Measurements from ENCODE around the gene RIMS4. TPM values are rescaled to one million over a fixed set of nuclear protein-coding genes. Genes with fewer than 3 reads are reported as not detected.

RIMS4 gene
- total and polyA plus RNA-seq, 9 of the 15 experiments (the other 6 are each of a cell fraction or from before 2014, with no cell fraction given): 0.04 TPM; not detected in 8

- H3K9ac ChIP-seq (ENCODE audit: insufficient read depth in 1 of 2, low read depth in 2 of 2, low read length in 2 of 2): no peak overlapping the region
- no peak for TF ChIP-seq ZC3H4 (CRISPR knock-in tag; IDR thresholded peaks at IDR 0.05; ENCODE audit: borderline replicate concordance)
- TF ChIP-seq NR2C1 (IDR thresholded peaks at IDR 0.05): no peak
- TF ChIP-seq NR2C1 (tag; IDR thresholded peaks at IDR 0.05): no peak
- TF ChIP-seq ETS2 (tag; IDR thresholded peaks at IDR 0.05; ENCODE audit: borderline replicate concordance, poor library complexity, severe bottlenecking): no peak
- TF ChIP-seq NCOA1 (IDR thresholded peaks at IDR 0.05; ENCODE audit: low read depth): no peak
- no peak for TF ChIP-seq E2F6 (IDR thresholded peaks at IDR 0.05; ENCODE audit: borderline replicate concordance in 1 of 2, extremely low read depth in 1 of 2, insufficient read depth in 1 of 2, insufficient read length in 1 of 2, low read depth in 1 of 2, low read length in 1 of 2, poor library complexity in 1 of 2, severe bottlenecking in 1 of 2)
- TF ChIP-seq NFIC (IDR thresholded peaks at IDR 0.05): no peak
- TF ChIP-seq ATF7 (IDR thresholded peaks at IDR 0.05): no peak
- no peak for TF ChIP-seq STAT5B (CRISPR knock-in tag; IDR thresholded peaks at IDR 0.05)
- no peak for TF ChIP-seq ZNF655 (CRISPR knock-in tag; IDR thresholded peaks at IDR 0.05)
- TF ChIP-seq NR2F6 (CRISPR knock-in tag; IDR thresholded peaks at IDR 0.05): no peak
- no peak for TF ChIP-seq NR4A1 (CRISPR knock-in tag; IDR thresholded peaks at IDR 0.05)
- no peak for TF ChIP-seq NR4A1 (tag; IDR thresholded peaks at IDR 0.05)
- no peak for TF ChIP-seq FOXK1 (CRISPR knock-in tag; IDR thresholded peaks at IDR 0.05; ENCODE audit: borderline replicate concordance)
- no peak for TF ChIP-seq ZKSCAN1 (IDR thresholded peaks at IDR 0.05; ENCODE audit: low read depth, low read length)
- TF ChIP-seq ZNF717 (CRISPR knock-in tag; IDR thresholded peaks at IDR 0.05): no peak
- no peak for TF ChIP-seq EZH2 (IDR thresholded peaks at IDR 0.05; ENCODE audit: borderline replicate concordance, low read depth, low read length)
- TF ChIP-seq GTF2A2 (tag; IDR thresholded peaks at IDR 0.05): no peak
- TF ChIP-seq KAT2B (IDR thresholded peaks at IDR 0.05; ENCODE audit: low read depth, low read length): no peak
- no peak for TF ChIP-seq GATA2 (CRISPR knock-in tag; IDR thresholded peaks at IDR 0.05)
- no peak for TF ChIP-seq RFX1 (IDR thresholded peaks at IDR 0.05)
Measured at GRCh38 chr20:44716309-44717106, 93.8 kb downstream of the RIMS4 start.

More at GRCh38 chr20:44716309-44717106, 93.8 kb downstream of the RIMS4 start:
- ATAC-seq (no peak), FAIRE-seq (no peak), DNase-seq (ENCODE audit: extremely low read depth in 1 of 4, low spot score in 3 of 4) (no peak)
- Histone ChIP-seq H3K36me3 (ENCODE audit: control insufficient read depth, insufficient read depth, low read length) (no peaks in the 10 kb centered on the region), H3K79me2 (ENCODE audit: control insufficient read depth, insufficient read depth, low read length) (no peaks in the 10 kb centered on the region), H3K27me3 (ENCODE audit: control insufficient read depth in 2 of 2, insufficient read depth in 2 of 2, low read length in 2 of 2) (peaks cover 19 to 63% of the 10 kb centered on the region in 2 experiments), H3K9me1 (ENCODE audit: control insufficient read depth, insufficient read depth, low read length) (no peaks in the 10 kb centered on the region), H3K4me1 (replicated peaks in 1 of 2; ENCODE audit: control insufficient read depth in 2 of 2, insufficient read depth in 2 of 2, low read length in 2 of 2) (peaks cover 0 to 17% of the 10 kb centered on the region in 2 experiments; a peak in 2 of 5 replicates), H4K20me1 (replicated peaks; ENCODE audit: control insufficient read depth, insufficient read depth, low read length) (peaks cover 8% of the 10 kb centered on the region; the same call in 1 of the 2 replicates), H3K9me3 (replicated peaks; ENCODE audit: control insufficient read depth, insufficient read depth, low read depth, low read length) (no peaks in the 10 kb centered on the region), H3K27ac (ENCODE audit: extremely low read depth, low read depth, low read length) (no peak overlapping the region), H2AFZ (ENCODE audit: low read depth, low read length) (no peak overlapping the region), H3K4me2 (ENCODE audit: insufficient read depth, low read length) (no peak overlapping the region), H3K4me3 (no peak overlapping the region)
- intact Hi-C loops (cut with micrococcal nuclease) (no loop called here), in situ Hi-C loops (cut with MboI) (no loop called here)
- ChIA-PET CTCF (ENCODE audit: low intra/inter-chr PET ratio) (no interaction called here), POLR2A (interaction anchor here (0.6 to 1.3 kb wide), 3 partner anchors 11 to 29 kb away, joined by 3 to 7 read pairs (median 3); no protein-coding TSS in a partner anchor)
- BruUV-seq (replicated peaks): no TSS peak
- WGBS (ENCODE audit: insufficient coverage, low coverage, missing lambda C conversion rate): 3% methylated on average over 13 of the region's 13 CpGs
